ENCODE measurements around the gene IFNA7.
"Not testable (repeated sequence)": the region's sequence is repeated elsewhere in the genome, so short reads cannot be mapped to it uniquely, and the experiment has no call there.

Gene IFNA7

GRCh38 chr9:21233258-21233657, 31.3 kb upstream of the IFNA7 start:
- H3K27ac ChIP-seq (ENCODE audit: low read length): no peak overlapping the region
- H3K4me1 ChIP-seq (ENCODE audit: insufficient read depth, low read length): no peaks in the 10 kb centered on the region
- ATAC-seq (ENCODE audit: insufficient read depth, low read depth) (no peak), DNase-seq (no peak)
- no peaks in the 10 kb centered on the region for H3K79me2 ChIP-seq (ENCODE audit: insufficient read depth, low read length)
- no peak for TF ChIP-seq EZH2 (IDR thresholded peaks at IDR 0.05; ENCODE audit: borderline replicate concordance, low read depth, low read length, severe bottlenecking)
- TF ChIP-seq, protein P1, sequence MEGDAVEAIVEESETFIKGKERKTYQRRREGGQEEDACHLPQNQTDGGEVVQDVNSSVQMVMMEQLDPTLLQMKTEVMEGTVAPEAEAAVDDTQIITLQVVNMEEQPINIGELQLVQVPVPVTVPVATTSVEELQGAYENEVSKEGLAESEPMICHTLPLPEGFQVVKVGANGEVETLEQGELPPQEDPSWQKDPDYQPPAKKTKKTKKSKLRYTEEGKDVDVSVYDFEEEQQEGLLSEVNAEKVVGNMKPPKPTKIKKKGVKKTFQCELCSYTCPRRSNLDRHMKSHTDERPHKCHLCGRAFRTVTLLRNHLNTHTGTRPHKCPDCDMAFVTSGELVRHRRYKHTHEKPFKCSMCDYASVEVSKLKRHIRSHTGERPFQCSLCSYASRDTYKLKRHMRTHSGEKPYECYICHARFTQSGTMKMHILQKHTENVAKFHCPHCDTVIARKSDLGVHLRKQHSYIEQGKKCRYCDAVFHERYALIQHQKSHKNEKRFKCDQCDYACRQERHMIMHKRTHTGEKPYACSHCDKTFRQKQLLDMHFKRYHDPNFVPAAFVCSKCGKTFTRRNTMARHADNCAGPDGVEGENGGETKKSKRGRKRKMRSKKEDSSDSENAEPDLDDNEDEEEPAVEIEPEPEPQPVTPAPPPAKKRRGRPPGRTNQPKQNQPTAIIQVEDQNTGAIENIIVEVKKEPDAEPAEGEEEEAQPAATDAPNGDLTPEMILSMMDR (IDR thresholded peaks at IDR 0.05; ENCODE audit: borderline replicate concordance, extremely low read depth, low read length, poor library complexity, severe bottlenecking): no peak
- no peak overlapping the region for H3K9ac ChIP-seq (ENCODE audit: low read depth, low read length)
- H3K9me3 ChIP-seq (ENCODE audit: insufficient read depth, low read length, severe bottlenecking): no peaks in the 10 kb centered on the region
- no peak overlapping the region for H3K4me2 ChIP-seq (ENCODE audit: insufficient read depth, low read length)
- H2AFZ ChIP-seq (ENCODE audit: low read depth, low read length): no peak overlapping the region
- no peaks in the 10 kb centered on the region for H3K36me3 ChIP-seq (ENCODE audit: insufficient read depth, low read length)
- peaks cover 13% of the 10 kb centered on the region for H3K27me3 ChIP-seq (ENCODE audit: insufficient read depth, low read length, poor library complexity)
- H3K4me3 ChIP-seq (ENCODE audit: low read depth in 1 of 2, low read length in 2 of 2): no peak overlapping the region
- no peaks in the 10 kb centered on the region for H4K20me1 ChIP-seq (ENCODE audit: insufficient read depth, low read length)

- no peak within 1 kb of the TSS for H3K4me3 ChIP-seq (ENCODE audit: low read depth in 1 of 2, low read length in 2 of 2)
- no peak within 1 kb of the TSS for H3K27ac ChIP-seq (ENCODE audit: low read length)
- H3K9me3 ChIP-seq (ENCODE audit: insufficient read depth, low read length, severe bottlenecking): no peaks in the 10 kb centered on the region
- H3K4me1 ChIP-seq (ENCODE audit: insufficient read depth, low read length): no peaks in the 10 kb centered on the region
- no peak within 1 kb of the TSS for H3K9ac ChIP-seq (ENCODE audit: low read depth, low read length)
- no peaks in the 10 kb centered on the region for H3K36me3 ChIP-seq (ENCODE audit: insufficient read depth, low read length)
- H2AFZ ChIP-seq (ENCODE audit: low read depth, low read length): no peak within 1 kb of the TSS
- ATAC-seq (ENCODE audit: insufficient read depth, low read depth) (no peak), DNase-seq (no peak)
- H3K27me3 ChIP-seq (ENCODE audit: insufficient read depth, low read length, poor library complexity): no peaks in the 10 kb centered on the region
- TF ChIP-seq EZH2 (IDR thresholded peaks at IDR 0.05; ENCODE audit: borderline replicate concordance, low read depth, low read length, severe bottlenecking): no peak
- no peaks in the 10 kb centered on the region for H3K79me2 ChIP-seq (ENCODE audit: insufficient read depth, low read length)
- H3K4me2 ChIP-seq (ENCODE audit: insufficient read depth, low read length): no peak within 1 kb of the TSS
- no peaks in the 10 kb centered on the region for H4K20me1 ChIP-seq (ENCODE audit: insufficient read depth, low read length)
Observed at GRCh38 chr9:21228122-21228521, 26.1 kb upstream of the IFNA7 start, which contains the start of gene IFNA17. TSS of gene IFNA17 (minus strand) at chr9:21228222. CDS start at chr9:21228173, 49 bp downstream.

DNA sequence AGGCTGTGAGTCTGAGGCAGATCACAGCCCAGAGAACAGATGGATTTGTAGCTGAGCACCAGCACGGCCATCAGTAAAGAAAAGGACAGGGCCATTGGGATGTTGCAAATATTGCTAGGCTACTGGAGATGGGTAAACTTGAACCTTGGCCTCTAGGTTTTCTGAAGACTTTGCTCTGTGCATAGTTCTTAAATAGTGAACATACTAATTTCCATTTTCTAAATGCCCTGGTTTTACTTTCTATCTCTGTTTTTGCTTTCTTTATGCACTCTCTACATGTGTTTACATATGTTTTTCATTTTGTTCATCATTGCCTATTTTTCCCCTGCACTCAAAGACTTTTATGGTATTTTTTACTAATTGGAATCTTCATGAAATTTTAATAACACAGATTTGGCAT, 15.2 kb upstream of the IFNA7 start, which contains the start of gene IFNA16:
TSS of gene IFNA16 (minus strand) at position 101 of the 400 bp plus-strand sequence. CDS start at position 95, 6 bp downstream.
- ATAC-seq (ENCODE audit: insufficient read depth, low read depth); H3K9me3 ChIP-seq (ENCODE audit: insufficient read depth, low read length, severe bottlenecking); DNase-seq; H3K36me3 ChIP-seq (ENCODE audit: insufficient read depth, low read length); H4K20me1 ChIP-seq (ENCODE audit: insufficient read depth, low read length); H3K27me3 ChIP-seq (ENCODE audit: insufficient read depth, low read length, poor library complexity); H3K4me2 ChIP-seq (ENCODE audit: insufficient read depth, low read length); H3K27ac ChIP-seq (ENCODE audit: low read length); H3K4me1 ChIP-seq (ENCODE audit: insufficient read depth, low read length); H3K79me2 ChIP-seq (ENCODE audit: insufficient read depth, low read length); H3K4me3 ChIP-seq (ENCODE audit: low read depth in 1 of 2, low read length in 2 of 2); H3K9ac ChIP-seq (ENCODE audit: low read depth, low read length); H2AFZ ChIP-seq (ENCODE audit: low read depth, low read length): not testable (repeated sequence)

GRCh38 chr9:21213411-21214326, 11.7 kb upstream of the IFNA7 start:
- not testable (repeated sequence) for H2AFZ ChIP-seq (ENCODE audit: low read depth, low read length); H4K20me1 ChIP-seq (ENCODE audit: insufficient read depth, low read length); H3K9ac ChIP-seq (ENCODE audit: low read depth, low read length); H3K27me3 ChIP-seq (ENCODE audit: insufficient read depth, low read length, poor library complexity); H3K27ac ChIP-seq (ENCODE audit: low read length); H3K4me2 ChIP-seq (ENCODE audit: insufficient read depth, low read length); H3K4me1 ChIP-seq (ENCODE audit: insufficient read depth, low read length); H3K4me3 ChIP-seq (ENCODE audit: low read depth in 1 of 2, low read length in 2 of 2); H3K79me2 ChIP-seq (ENCODE audit: insufficient read depth, low read length); H3K9me3 ChIP-seq (ENCODE audit: insufficient read depth, low read length, severe bottlenecking); H3K36me3 ChIP-seq (ENCODE audit: insufficient read depth, low read length); DNase-seq
- TF ChIP-seq, protein P1 (IDR thresholded peaks at IDR 0.05; ENCODE audit: borderline replicate concordance, extremely low read depth, low read length, poor library complexity, severe bottlenecking): peak; percentile 64
- ATAC-seq (ENCODE audit: insufficient read depth, low read depth): peak; percentile 60; the same call in 2 of the 3 replicates

DNA sequence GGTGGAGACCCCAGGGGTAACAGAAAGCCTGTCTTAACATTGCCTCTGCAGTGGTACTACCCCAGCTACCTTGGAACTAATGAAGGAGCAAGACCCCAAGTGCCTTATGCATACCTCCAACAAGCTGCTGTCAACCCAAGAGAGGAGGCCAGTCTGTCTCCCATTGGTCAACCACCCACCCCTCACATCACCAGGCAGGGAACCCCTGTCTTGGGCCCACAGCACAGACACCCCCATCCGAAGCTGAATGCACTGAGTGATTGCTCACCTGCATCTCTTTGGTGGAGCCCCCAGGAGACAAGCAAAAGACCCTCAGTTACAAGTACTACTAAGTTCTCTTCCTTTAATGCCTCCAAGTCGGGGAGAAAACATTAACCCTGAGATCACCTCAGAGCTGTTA, 10.2 kb upstream of the IFNA7 start:
- not testable (repeated sequence) for H3K9ac ChIP-seq (ENCODE audit: low read depth, low read length); H3K4me2 ChIP-seq (ENCODE audit: insufficient read depth, low read length); H4K20me1 ChIP-seq (ENCODE audit: insufficient read depth, low read length); DNase-seq; ATAC-seq (ENCODE audit: insufficient read depth, low read depth); H2AFZ ChIP-seq (ENCODE audit: low read depth, low read length); H3K36me3 ChIP-seq (ENCODE audit: insufficient read depth, low read length); H3K27me3 ChIP-seq (ENCODE audit: insufficient read depth, low read length, poor library complexity); H3K4me1 ChIP-seq (ENCODE audit: insufficient read depth, low read length); H3K9me3 ChIP-seq (ENCODE audit: insufficient read depth, low read length, severe bottlenecking); H3K27ac ChIP-seq (ENCODE audit: low read length); H3K79me2 ChIP-seq (ENCODE audit: insufficient read depth, low read length); H3K4me3 ChIP-seq (ENCODE audit: low read depth in 1 of 2, low read length in 2 of 2)

- not testable (repeated sequence) for H3K9me3 ChIP-seq (ENCODE audit: insufficient read depth, low read length, severe bottlenecking); ATAC-seq (ENCODE audit: insufficient read depth, low read depth); H2AFZ ChIP-seq (ENCODE audit: low read depth, low read length); H3K79me2 ChIP-seq (ENCODE audit: insufficient read depth, low read length); DNase-seq; H3K27ac ChIP-seq (ENCODE audit: low read length); H3K36me3 ChIP-seq (ENCODE audit: insufficient read depth, low read length); H3K4me2 ChIP-seq (ENCODE audit: insufficient read depth, low read length); H3K4me3 ChIP-seq (ENCODE audit: low read depth in 1 of 2, low read length in 2 of 2); H3K9ac ChIP-seq (ENCODE audit: low read depth, low read length); H3K27me3 ChIP-seq (ENCODE audit: insufficient read depth, low read length, poor library complexity); H4K20me1 ChIP-seq (ENCODE audit: insufficient read depth, low read length); H3K4me1 ChIP-seq (ENCODE audit: insufficient read depth, low read length)
Observed at GRCh38 chr9:21210782-21211181, 8.8 kb upstream of the IFNA7 start.
